ENCODE results near the gene ITGB6.

ITGB6 gene

DNA sequence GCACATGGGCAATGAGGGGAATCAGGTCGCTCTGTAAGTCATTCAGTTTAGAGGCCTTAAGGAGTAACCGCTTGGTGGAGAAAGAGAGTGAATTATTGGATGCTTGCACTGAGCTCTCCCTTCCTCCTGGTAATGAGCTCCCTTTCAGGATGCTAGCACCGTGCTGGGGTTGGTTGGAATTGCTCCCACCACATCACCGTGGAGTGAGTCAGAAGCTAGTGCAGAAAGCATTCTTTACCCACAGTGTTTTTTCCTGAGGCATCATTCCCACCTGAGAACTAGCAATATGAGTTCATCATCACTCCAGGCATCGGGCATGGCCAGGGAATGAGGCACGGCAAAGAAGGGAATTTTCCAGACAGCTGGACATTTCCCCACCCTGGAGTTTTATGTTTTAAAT, 57.6 kb downstream of the ITGB6 start:
- no peaks in the 10 kb centered on the region for H3K9me3 ChIP-seq (ENCODE audit: control insufficient read depth, low read length)
- no peak overlapping the region for H3K4ac ChIP-seq (ENCODE audit: low read depth in 1 of 2, low read length in 2 of 2)
- H3K23ac ChIP-seq (ENCODE audit: low read length in 2 of 2): no peak overlapping the region
- no peak overlapping the region for H3K14ac ChIP-seq (ENCODE audit: low read length in 2 of 2)
- peaks cover 4% of the 10 kb centered on the region for H3K4me1 ChIP-seq (ENCODE audit: control insufficient read depth, insufficient read depth, low read depth, low read length)
- WGBS: 89% methylated on average over 5 of the region's 6 CpGs
- no peak overlapping the region for H2BK12ac ChIP-seq (ENCODE audit: low read length in 2 of 2)
- H2BK15ac ChIP-seq (ENCODE audit: low read depth, poor library complexity, severe bottlenecking): no peak overlapping the region
- no peak overlapping the region for H4K91ac ChIP-seq (ENCODE audit: low read length)
- H3K27me3 ChIP-seq (ENCODE audit: control insufficient read depth in 1 of 2, insufficient read depth in 1 of 2, low read length in 2 of 2): no peaks in the 10 kb centered on the region
- H3K79me1 ChIP-seq (replicated peaks; ENCODE audit: low read length, poor library complexity, severe bottlenecking): no peaks in the 10 kb centered on the region
- H3K36me3 ChIP-seq (ENCODE audit: control insufficient read depth in 1 of 2, insufficient read depth in 2 of 2, low read depth in 1 of 2, low read length in 2 of 2): peaks cover 0 to under 1% of the 10 kb centered on the region in 2 experiments
- DNase-seq: no peak
- no peak overlapping the region for H2AK5ac ChIP-seq (ENCODE audit: low read length, severe bottlenecking)
- H4K8ac ChIP-seq (ENCODE audit: low read length): no peak overlapping the region
- H3K9ac ChIP-seq (ENCODE audit: low read length): no peak overlapping the region
- H2BK120ac ChIP-seq (ENCODE audit: low read depth, low read length): no peak overlapping the region
- no peak overlapping the region for H3K4me3 ChIP-seq (ENCODE audit: insufficient read depth in 1 of 2, low read depth in 1 of 2, low read length in 2 of 2)
- no peak overlapping the region for H2AFZ ChIP-seq (ENCODE audit: low read depth, low read length)
- H3K18ac ChIP-seq (ENCODE audit: low read depth in 1 of 2, low read length in 2 of 2): no peak overlapping the region
- no peak overlapping the region for H3K4me2 ChIP-seq (ENCODE audit: low read length, poor library complexity, severe bottlenecking)
- no peak overlapping the region for H2BK5ac ChIP-seq (ENCODE audit: low read depth, low read length, poor library complexity, severe bottlenecking)
- H3K27ac ChIP-seq (ENCODE audit: low read length, poor library complexity, severe bottlenecking): no peak overlapping the region

DNA sequence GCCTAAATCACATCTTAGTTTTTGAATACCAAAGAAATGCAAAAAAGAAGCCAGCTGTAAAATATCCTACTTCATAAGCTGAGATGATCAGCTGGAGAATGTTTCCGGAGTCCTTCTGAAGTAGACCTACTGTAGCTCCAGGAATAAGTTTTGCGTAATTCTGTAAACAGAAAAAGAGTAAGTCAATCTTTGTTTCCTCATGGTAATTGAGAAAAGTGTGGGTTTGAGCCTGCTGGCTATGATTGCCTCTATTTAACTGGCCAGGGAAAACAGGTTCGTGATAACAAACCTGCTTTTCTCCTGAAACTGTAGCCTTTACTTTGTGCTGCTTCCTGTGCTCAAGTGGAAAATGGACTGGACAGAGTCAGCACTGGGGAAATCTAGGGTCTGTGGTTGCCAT, 58.2 kb downstream of the ITGB6 start:
- Histone ChIP-seq H3K14ac (ENCODE audit: low read length in 2 of 2) (no peak overlapping the region), H2BK5ac (ENCODE audit: low read depth, low read length, poor library complexity, severe bottlenecking) (no peak overlapping the region), H2BK120ac (ENCODE audit: low read depth, low read length) (no peak overlapping the region), H3K36me3 (ENCODE audit: control insufficient read depth in 1 of 2, insufficient read depth in 2 of 2, low read depth in 1 of 2, low read length in 2 of 2) (peaks cover 0 to 4% of the 10 kb centered on the region in 2 experiments), H3K4me1 (ENCODE audit: control insufficient read depth, insufficient read depth, low read depth, low read length) (peaks cover 5% of the 10 kb centered on the region), H3K4me3 (ENCODE audit: insufficient read depth in 1 of 2, low read depth in 1 of 2, low read length in 2 of 2) (no peak overlapping the region), H2BK12ac (ENCODE audit: low read length in 2 of 2) (no peak overlapping the region), H3K27ac (ENCODE audit: low read length, poor library complexity, severe bottlenecking) (no peak overlapping the region), H3K9ac (ENCODE audit: low read length) (no peak overlapping the region), H3K23ac (ENCODE audit: low read length in 2 of 2) (no peak overlapping the region), H3K27me3 (ENCODE audit: control insufficient read depth in 1 of 2, insufficient read depth in 1 of 2, low read length in 2 of 2) (no peaks in the 10 kb centered on the region), H2BK15ac (ENCODE audit: low read depth, poor library complexity, severe bottlenecking) (no peak overlapping the region), H3K4me2 (ENCODE audit: low read length, poor library complexity, severe bottlenecking) (no peak overlapping the region), H3K79me1 (replicated peaks; ENCODE audit: low read length, poor library complexity, severe bottlenecking) (no peaks in the 10 kb centered on the region), H3K4ac (ENCODE audit: low read depth in 1 of 2, low read length in 2 of 2) (no peak overlapping the region), H4K8ac (ENCODE audit: low read length) (no peak overlapping the region), H2AFZ (ENCODE audit: low read depth, low read length) (no peak overlapping the region), H3K9me3 (ENCODE audit: control insufficient read depth, low read length) (no peaks in the 10 kb centered on the region), H2AK5ac (ENCODE audit: low read length, severe bottlenecking) (no peak overlapping the region), H4K91ac (ENCODE audit: low read length) (no peak overlapping the region), H3K18ac (ENCODE audit: low read depth in 1 of 2, low read length in 2 of 2) (no peak overlapping the region)
- peak; percentile 9 for DNase-seq
- 95% methylated on average over 3 of the region's 3 CpGs for WGBS

DNA sequence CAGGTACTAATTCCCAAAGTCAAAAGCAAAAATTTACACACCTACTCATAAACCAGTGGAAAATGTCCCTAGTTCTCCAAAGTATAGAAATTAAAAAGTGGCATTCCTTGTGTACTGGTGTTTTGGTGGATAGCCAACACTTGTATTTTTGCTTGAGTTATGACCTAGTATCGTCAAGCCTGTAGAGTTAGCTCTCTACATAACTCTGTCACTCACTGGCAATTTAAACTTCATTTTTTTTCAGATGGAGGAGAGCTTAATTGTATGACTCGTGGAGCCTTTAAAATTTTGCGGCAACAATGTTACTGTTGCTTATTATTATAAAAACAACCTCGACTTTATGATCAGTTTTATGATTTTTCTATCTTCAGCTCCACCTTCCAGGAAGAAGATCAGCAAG, 58.7 kb downstream of the ITGB6 start:
- Histone ChIP-seq H3K4me2 (ENCODE audit: low read length, poor library complexity, severe bottlenecking) (no peak overlapping the region), H3K18ac (ENCODE audit: low read depth in 1 of 2, low read length in 2 of 2) (no peak overlapping the region), H3K4ac (ENCODE audit: low read depth in 1 of 2, low read length in 2 of 2) (no peak overlapping the region), H3K9me3 (ENCODE audit: control insufficient read depth, low read length) (no peaks in the 10 kb centered on the region), H2BK120ac (ENCODE audit: low read depth, low read length) (no peak overlapping the region), H2AFZ (ENCODE audit: low read depth, low read length) (no peak overlapping the region), H4K91ac (ENCODE audit: low read length) (no peak overlapping the region), H3K14ac (ENCODE audit: low read length in 2 of 2) (no peak overlapping the region), H2BK12ac (ENCODE audit: low read length in 2 of 2) (no peak overlapping the region), H4K8ac (ENCODE audit: low read length) (no peak overlapping the region), H2BK5ac (ENCODE audit: low read depth, low read length, poor library complexity, severe bottlenecking) (no peak overlapping the region), H3K4me3 (ENCODE audit: insufficient read depth in 1 of 2, low read depth in 1 of 2, low read length in 2 of 2) (no peak overlapping the region), H2AK5ac (ENCODE audit: low read length, severe bottlenecking) (no peak overlapping the region), H3K36me3 (ENCODE audit: control insufficient read depth in 1 of 2, insufficient read depth in 2 of 2, low read depth in 1 of 2, low read length in 2 of 2) (peaks cover 0 to 4% of the 10 kb centered on the region in 2 experiments), H2BK15ac (ENCODE audit: low read depth, poor library complexity, severe bottlenecking) (no peak overlapping the region), H3K27me3 (ENCODE audit: control insufficient read depth in 1 of 2, insufficient read depth in 1 of 2, low read length in 2 of 2) (no peaks in the 10 kb centered on the region), H3K23ac (ENCODE audit: low read length in 2 of 2) (no peak overlapping the region), H3K79me1 (replicated peaks; ENCODE audit: low read length, poor library complexity, severe bottlenecking) (no peaks in the 10 kb centered on the region), H3K9ac (ENCODE audit: low read length) (no peak overlapping the region), H3K4me1 (ENCODE audit: control insufficient read depth, insufficient read depth, low read depth, low read length) (peaks cover 5% of the 10 kb centered on the region), H3K27ac (ENCODE audit: low read length, poor library complexity, severe bottlenecking) (no peak overlapping the region)
- DNase-seq: no peak
- WGBS: 95% methylated on average over 3 of the region's 4 CpGs

DNA sequence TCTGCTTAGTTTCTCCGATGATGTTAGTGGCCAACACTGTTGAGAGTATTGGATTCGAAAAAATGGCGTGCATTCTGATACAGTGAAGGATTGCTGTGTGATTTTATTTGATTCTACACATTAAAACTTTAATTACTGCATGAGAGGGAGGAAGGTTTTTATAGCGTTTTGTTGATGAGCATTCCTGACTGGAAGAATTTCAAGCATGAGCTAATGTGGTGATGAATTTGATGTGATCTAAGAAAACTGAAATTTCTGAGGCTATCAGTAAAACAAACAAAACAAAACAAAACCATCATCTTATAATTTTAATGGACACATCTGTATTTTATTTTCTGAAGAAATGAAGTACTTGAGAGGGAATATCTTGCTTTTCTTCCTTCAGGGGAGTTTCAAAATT, 59.6 kb downstream of the ITGB6 start:
- Histone ChIP-seq H3K27me3 (ENCODE audit: control insufficient read depth in 1 of 2, insufficient read depth in 1 of 2, low read length in 2 of 2) (no peaks in the 10 kb centered on the region), H2BK15ac (ENCODE audit: low read depth, poor library complexity, severe bottlenecking) (no peak overlapping the region), H4K8ac (ENCODE audit: low read length) (no peak overlapping the region), H3K14ac (ENCODE audit: low read length in 2 of 2) (no peak overlapping the region), H2AFZ (ENCODE audit: low read depth, low read length) (no peak overlapping the region), H2BK5ac (ENCODE audit: low read depth, low read length, poor library complexity, severe bottlenecking) (no peak overlapping the region), H3K4me1 (ENCODE audit: control insufficient read depth, insufficient read depth, low read depth, low read length) (peaks cover 5% of the 10 kb centered on the region), H2BK12ac (ENCODE audit: low read length in 2 of 2) (no peak overlapping the region), H3K27ac (ENCODE audit: low read length, poor library complexity, severe bottlenecking) (peak overlapping the region; percentile 59), H3K9me3 (ENCODE audit: control insufficient read depth, low read length) (no peaks in the 10 kb centered on the region), H2AK5ac (ENCODE audit: low read length, severe bottlenecking) (no peak overlapping the region), H2BK120ac (ENCODE audit: low read depth, low read length) (no peak overlapping the region), H3K18ac (ENCODE audit: low read depth in 1 of 2, low read length in 2 of 2) (no peak overlapping the region), H3K9ac (ENCODE audit: low read length) (peak overlapping the region; percentile 53), H3K4ac (ENCODE audit: low read depth in 1 of 2, low read length in 2 of 2) (no peak overlapping the region), H3K4me3 (ENCODE audit: insufficient read depth in 1 of 2, low read depth in 1 of 2, low read length in 2 of 2) (peak overlapping the region in 1 of 2 experiments; percentile 10), H3K23ac (ENCODE audit: low read length in 2 of 2) (no peak overlapping the region), H3K36me3 (ENCODE audit: control insufficient read depth in 1 of 2, insufficient read depth in 2 of 2, low read depth in 1 of 2, low read length in 2 of 2) (peaks cover 0 to 4% of the 10 kb centered on the region in 2 experiments), H3K79me1 (replicated peaks; ENCODE audit: low read length, poor library complexity, severe bottlenecking) (no peaks in the 10 kb centered on the region), H4K91ac (ENCODE audit: low read length) (no peak overlapping the region), H3K4me2 (ENCODE audit: low read length, poor library complexity, severe bottlenecking) (no peak overlapping the region)
- WGBS: 100% methylated on average over 3 of the region's 4 CpGs
- DNase-seq: no peak
